ENCODE measurements around the gene NFYC. TPM values are rescaled to one million over a fixed set of nuclear protein-coding genes. Genes with fewer than 3 reads are reported as not detected.

The NFYC gene
- polyA plus RNA-seq, 1 of the 3 experiments (the other 2 are of a cell fraction), result 72.4 TPM

GRCh38 chr1:40798366-40799281 is 107.1 kb downstream of the NFYC start:
- H3K9me3 ChIP-seq, result no peaks in the 10 kb centered on the region
- H3K9ac ChIP-seq, result no peak overlapping the region
- ChIA-PET POLR2A (no interaction called here), CTCF (interaction anchor here (0.7 to 2.2 kb wide), 4 partner anchors 24 to 51 kb away, joined by 3 to 16 read pairs (median 3); no protein-coding TSS in a partner anchor)
- H3K9me2 ChIP-seq, result no peaks in the 10 kb centered on the region
- no peak overlapping the region for H3K27ac ChIP-seq (ENCODE audit: low read depth in 2 of 2, low read length in 1 of 2)
- no peak overlapping the region for H2AFZ ChIP-seq (ENCODE audit: low read depth)
- no peak for TF ChIP-seq EZH2phosphoT487 (IDR thresholded peaks at IDR 0.05; ENCODE audit: borderline replicate concordance, low read depth)
- H3K4me1 ChIP-seq (ENCODE audit: control insufficient read depth in 1 of 2, insufficient read depth in 2 of 2, low read depth in 1 of 2, low read length in 1 of 2), result peaks cover 0 to 29% of the 10 kb centered on the region in 2 experiments; a peak in 1 of 4 replicates
- H4K20me1 ChIP-seq (ENCODE audit: insufficient read depth), result no peaks in the 10 kb centered on the region
- no peaks in the 10 kb centered on the region for H3K36me3 ChIP-seq (replicated peaks in 1 of 2; ENCODE audit: control insufficient read depth in 1 of 2, insufficient read depth in 2 of 2, low read length in 1 of 2)
- no peak for DNase-seq
- no peaks in the 10 kb centered on the region for H3K79me2 ChIP-seq (ENCODE audit: insufficient read depth)
- H3F3A ChIP-seq (replicated peaks; ENCODE audit: insufficient read depth), result peaks cover 3% of the 10 kb centered on the region
- 61% methylated on average over 4 of the region's 8 CpGs for WGBS (ENCODE audit: low lambda C conversion rate)
- no peak overlapping the region for H3K4me2 ChIP-seq
- no peaks in the 10 kb centered on the region for H3K27me3 ChIP-seq (ENCODE audit: insufficient read depth)
- no peak overlapping the region for H3K4me3 ChIP-seq (ENCODE audit: low read depth in 2 of 2, low read length in 1 of 2)

- ChIA-PET POLR2A (no interaction called here), CTCF (interaction anchor here (0.7 to 1.7 kb wide), 2 partner anchors 25 to 50 kb away, joined by 3 to 4 read pairs; no protein-coding TSS in a partner anchor)
- Histone ChIP-seq H3K9ac (no peak overlapping the region), H3K4me1 (ENCODE audit: control insufficient read depth in 1 of 2, insufficient read depth in 2 of 2, low read depth in 1 of 2, low read length in 1 of 2) (peaks cover 0 to 29% of the 10 kb centered on the region in 2 experiments; a peak in 1 of 4 replicates), H4K20me1 (ENCODE audit: insufficient read depth) (no peaks in the 10 kb centered on the region), H3K4me2 (no peak overlapping the region), H3K36me3 (replicated peaks in 1 of 2; ENCODE audit: control insufficient read depth in 1 of 2, insufficient read depth in 2 of 2, low read length in 1 of 2) (no peaks in the 10 kb centered on the region), H3K9me3 (no peaks in the 10 kb centered on the region), H3K27ac (ENCODE audit: low read depth in 2 of 2, low read length in 1 of 2) (no peak overlapping the region), H3K79me2 (ENCODE audit: insufficient read depth) (no peaks in the 10 kb centered on the region), H3K9me2 (no peaks in the 10 kb centered on the region), H3K4me3 (ENCODE audit: low read depth in 2 of 2, low read length in 1 of 2) (no peak overlapping the region), H2AFZ (ENCODE audit: low read depth) (no peak overlapping the region), H3K27me3 (ENCODE audit: insufficient read depth) (no peaks in the 10 kb centered on the region), H3F3A (replicated peaks; ENCODE audit: insufficient read depth) (peaks cover 3% of the 10 kb centered on the region)
- DNase-seq, result no peak
- WGBS (ENCODE audit: low lambda C conversion rate), result 85% methylated on average over 4 of the region's 9 CpGs
- TF ChIP-seq CHD2 (IDR thresholded peaks at IDR 0.05; ENCODE audit: low read length, partially characterized antibody) (no peak), REST (IDR thresholded peaks at IDR 0.05; ENCODE audit: low read depth, low read length) (no peak), USF2 (IDR thresholded peaks at IDR 0.05; ENCODE audit: borderline replicate concordance, low read depth, low read length) (no peak), GABPA (IDR thresholded peaks at IDR 0.05; ENCODE audit: low read depth) (no peak), RCOR1 (IDR thresholded peaks at IDR 0.05; ENCODE audit: low read length) (no peak), POLR2AphosphoS5 (IDR thresholded peaks at IDR 0.05; ENCODE audit: low read depth, low read length) (no peak), USF1 (IDR thresholded peaks at IDR 0.05; ENCODE audit: borderline replicate concordance, low read depth) (no peak), RXRA (IDR thresholded peaks at IDR 0.05; ENCODE audit: borderline replicate concordance, low read depth) (no peak), EP300 (IDR thresholded peaks at IDR 0.05; ENCODE audit: borderline replicate concordance in 1 of 2, low read depth in 1 of 2, low read length in 1 of 2) (no peak), NFIC (IDR thresholded peaks at IDR 0.05; ENCODE audit: borderline replicate concordance) (no peak), PBX3 (IDR thresholded peaks at IDR 0.05) (no peak), IRF3 (IDR thresholded peaks at IDR 0.05; ENCODE audit: low read depth, low read length) (no peak), TCF12 (IDR thresholded peaks at IDR 0.05) (no peak), MAX (IDR thresholded peaks at IDR 0.05; ENCODE audit: low read depth) (no peak), SMC3 (IDR thresholded peaks at IDR 0.05; ENCODE audit: low read depth, low read length) (no peak), MXI1 (IDR thresholded peaks at IDR 0.05; ENCODE audit: low read depth, low read length) (no peak), EZH2phosphoT487 (IDR thresholded peaks at IDR 0.05; ENCODE audit: borderline replicate concordance, low read depth) (no peak)
Observed at GRCh38 chr1:40799351-40799867, 107.9 kb downstream of the NFYC start.

All from SK-N-SH (cell line).